ENCODE data around the gene PKN1. TPM values are rescaled to one million over a fixed set of nuclear protein-coding genes. Genes with fewer than 3 reads are reported as not detected.

PKN1 gene
- total RNA-seq, 1 donor from 2014 or later = 153 TPM

DNA sequence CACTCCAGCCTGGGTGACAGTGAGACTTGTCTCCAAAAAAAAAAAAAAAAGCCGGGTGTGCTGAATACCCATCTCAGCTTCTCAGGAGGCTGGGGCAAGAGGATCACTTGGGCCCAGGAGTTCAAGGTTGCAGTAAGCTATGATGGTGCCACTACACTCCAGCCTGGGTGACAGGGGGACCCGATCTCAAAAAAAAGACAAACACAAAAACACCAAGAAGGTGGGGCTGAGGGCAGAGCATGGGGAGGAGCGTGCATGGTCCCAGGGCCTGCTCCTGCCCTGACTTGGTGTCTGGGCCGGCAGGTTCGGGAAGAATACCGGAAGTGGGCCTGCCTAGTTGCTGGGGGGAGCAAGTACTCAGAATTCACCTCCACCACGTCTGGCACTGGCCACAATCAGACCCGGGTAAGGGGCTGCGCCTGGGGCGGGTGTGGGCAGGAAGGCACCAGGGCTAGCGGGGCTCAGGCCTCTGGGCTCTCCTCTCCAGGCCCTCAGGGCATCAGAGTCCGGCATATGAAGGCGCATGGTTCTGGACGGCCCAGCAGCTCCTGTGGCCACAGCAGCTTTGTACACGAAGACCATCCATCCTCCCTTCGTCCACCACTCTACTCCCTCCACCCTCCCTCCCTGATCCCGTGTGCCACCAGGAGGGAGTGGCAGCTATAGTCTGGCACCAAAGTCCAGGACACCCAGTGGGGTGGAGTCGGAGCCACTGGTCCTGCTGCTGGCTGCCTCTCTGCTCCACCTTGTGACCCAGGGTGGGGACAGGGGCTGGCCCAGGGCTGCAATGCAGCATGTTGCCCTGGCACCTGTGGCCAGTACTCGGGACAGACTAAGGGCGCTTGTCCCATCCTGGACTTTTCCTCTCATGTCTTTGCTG, 25.3 kb upstream of the PKN1 start:
- H3K4me3 ChIP-seq (ENCODE audit: low read depth, low read length) = no peak overlapping the region
- DNase-seq (ENCODE audit: low read depth) = no peak

DNA sequence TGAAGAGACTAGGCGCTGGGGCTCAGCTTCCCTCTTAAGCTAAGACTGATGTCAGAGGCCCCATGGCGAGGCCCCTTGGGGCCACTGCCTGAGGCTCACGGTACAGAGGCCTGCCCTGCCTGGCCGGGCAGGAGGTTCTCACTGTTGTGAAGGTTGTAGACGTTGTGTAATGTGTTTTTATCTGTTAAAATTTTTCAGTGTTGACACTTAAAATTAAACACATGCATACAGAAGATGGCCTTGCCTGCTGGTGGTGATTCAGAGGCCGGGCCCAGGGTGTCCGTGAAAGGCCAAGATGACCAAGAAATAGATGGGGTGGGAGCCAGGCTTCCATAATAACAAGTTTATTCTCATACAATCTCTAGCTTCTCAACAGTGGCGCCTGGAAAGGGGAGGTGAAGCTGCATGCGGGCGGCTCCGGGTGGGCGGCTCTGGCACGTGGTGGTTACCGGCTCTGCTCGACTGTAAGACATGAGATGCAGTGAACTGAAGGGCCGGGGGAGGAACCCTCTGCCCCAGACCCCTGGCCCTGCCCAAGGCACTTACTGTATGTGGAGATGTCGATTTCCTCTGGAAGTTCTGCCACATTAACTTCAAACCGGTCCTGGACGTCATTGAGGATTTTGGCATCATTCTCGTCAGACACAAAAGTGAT, 24.5 kb upstream of the PKN1 start:
- no peak overlapping the region for H3K4me3 ChIP-seq (ENCODE audit: low read depth, low read length)
- TF ChIP-seq, protein P1, sequence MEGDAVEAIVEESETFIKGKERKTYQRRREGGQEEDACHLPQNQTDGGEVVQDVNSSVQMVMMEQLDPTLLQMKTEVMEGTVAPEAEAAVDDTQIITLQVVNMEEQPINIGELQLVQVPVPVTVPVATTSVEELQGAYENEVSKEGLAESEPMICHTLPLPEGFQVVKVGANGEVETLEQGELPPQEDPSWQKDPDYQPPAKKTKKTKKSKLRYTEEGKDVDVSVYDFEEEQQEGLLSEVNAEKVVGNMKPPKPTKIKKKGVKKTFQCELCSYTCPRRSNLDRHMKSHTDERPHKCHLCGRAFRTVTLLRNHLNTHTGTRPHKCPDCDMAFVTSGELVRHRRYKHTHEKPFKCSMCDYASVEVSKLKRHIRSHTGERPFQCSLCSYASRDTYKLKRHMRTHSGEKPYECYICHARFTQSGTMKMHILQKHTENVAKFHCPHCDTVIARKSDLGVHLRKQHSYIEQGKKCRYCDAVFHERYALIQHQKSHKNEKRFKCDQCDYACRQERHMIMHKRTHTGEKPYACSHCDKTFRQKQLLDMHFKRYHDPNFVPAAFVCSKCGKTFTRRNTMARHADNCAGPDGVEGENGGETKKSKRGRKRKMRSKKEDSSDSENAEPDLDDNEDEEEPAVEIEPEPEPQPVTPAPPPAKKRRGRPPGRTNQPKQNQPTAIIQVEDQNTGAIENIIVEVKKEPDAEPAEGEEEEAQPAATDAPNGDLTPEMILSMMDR (conservative IDR thresholded peaks at IDR 0.05; ENCODE audit: low read depth, low read length) = no peak
- DNase-seq (ENCODE audit: low read depth) = no peak

More for the DNA sequence above, 25.3 kb upstream of the PKN1 start:
- TF ChIP-seq, protein P1 (conservative IDR thresholded peaks at IDR 0.05; ENCODE audit: low read depth, low read length) = no peak

DNA sequence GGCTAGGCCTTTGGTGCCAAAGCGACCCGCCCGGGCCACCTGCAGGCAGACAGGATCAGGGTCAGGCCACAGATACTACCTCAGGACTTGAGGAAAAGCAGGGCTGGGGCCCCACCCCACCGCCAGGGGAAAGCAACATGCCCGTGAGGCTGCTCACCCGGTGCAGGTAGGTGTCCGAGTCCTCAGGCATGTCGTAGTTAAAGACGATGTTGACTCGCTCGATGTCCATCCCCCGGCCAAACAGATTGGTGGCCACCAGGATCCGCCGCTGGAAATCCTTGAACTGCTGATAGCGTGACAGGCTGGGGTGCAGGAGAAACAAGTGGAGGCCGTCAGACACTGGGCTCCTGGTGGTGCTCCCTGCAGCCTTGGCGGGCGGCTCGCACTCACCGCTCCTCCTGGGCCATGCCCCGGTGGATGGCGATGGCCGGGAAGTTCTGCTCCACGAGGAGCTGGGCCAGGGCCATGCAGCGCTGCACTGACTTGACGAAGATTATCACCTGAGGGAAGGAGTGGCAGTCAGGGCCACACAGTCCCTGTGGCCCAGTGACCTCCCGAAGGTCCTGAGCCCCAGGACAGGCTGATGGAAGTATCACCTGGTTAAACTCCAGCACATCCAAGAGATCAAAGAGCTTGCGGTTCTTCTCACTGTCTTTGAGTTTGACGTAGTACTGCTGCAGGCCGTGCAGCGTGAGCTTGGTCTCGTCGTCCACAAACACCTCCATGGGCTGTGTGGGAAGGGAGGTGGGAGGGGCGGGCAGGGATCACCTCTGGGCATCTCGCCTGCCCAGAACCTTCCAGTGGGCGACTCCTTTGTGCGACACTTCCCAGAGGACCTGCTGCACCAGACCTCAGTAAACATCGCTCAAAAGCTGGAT, 23.7 kb upstream of the PKN1 start:
- TF ChIP-seq, protein P1 (conservative IDR thresholded peaks at IDR 0.05; ENCODE audit: low read depth, low read length) = no peak
- no peak for DNase-seq (ENCODE audit: low read depth)
- no peak overlapping the region for H3K4me3 ChIP-seq (ENCODE audit: low read depth, low read length)

DNA sequence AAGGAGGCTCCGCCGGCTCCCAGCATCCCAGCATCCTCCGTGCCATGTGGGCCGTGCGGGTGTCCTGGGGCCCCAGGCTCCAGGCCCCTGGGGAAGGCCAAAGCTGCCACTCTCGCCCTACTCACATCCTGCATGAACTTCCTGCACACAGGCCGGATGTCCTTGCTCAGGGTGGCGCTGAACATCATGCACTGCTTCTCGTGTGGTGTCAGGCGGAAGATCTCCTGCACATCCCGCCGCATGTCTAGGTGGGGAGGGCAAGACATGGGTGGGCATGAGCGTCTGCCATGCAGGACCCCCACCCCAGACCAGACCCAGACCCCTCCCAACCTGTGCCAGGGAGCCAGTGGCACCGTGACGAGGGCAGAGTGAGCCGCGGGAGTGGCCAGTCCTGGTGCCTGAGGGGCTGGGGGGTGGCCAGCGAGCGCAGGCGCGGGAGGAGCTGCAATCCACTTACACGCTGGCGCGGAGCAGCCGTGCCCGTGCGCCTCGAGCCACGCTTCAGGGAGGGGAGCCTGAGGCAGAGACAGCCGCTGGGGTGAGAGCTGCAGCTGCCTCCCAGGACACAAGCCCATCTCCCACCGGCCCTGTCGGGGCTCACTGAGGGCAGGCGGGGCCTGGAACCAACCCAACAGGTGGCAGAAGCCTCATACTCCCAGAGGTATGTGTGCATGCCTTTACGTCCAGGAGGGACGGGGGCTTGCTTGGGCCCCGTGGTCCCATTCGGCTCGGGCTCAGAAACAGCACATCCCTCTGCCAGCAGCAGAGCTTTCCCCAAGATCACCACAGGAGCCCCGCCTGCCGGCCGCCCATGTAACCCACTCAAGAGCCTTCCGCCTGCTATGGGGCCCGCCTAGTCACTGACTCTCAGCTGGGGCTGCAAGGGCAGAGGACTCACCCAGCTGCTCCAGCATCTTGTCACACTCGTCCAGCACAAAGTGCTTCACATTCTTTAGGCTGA, 22.7 kb upstream of the PKN1 start:
- no peak for DNase-seq (ENCODE audit: low read depth)
- TF ChIP-seq, protein P1 (conservative IDR thresholded peaks at IDR 0.05; ENCODE audit: low read depth, low read length) = no peak
- H3K4me3 ChIP-seq (ENCODE audit: low read depth, low read length) = no peak overlapping the region

DNA sequence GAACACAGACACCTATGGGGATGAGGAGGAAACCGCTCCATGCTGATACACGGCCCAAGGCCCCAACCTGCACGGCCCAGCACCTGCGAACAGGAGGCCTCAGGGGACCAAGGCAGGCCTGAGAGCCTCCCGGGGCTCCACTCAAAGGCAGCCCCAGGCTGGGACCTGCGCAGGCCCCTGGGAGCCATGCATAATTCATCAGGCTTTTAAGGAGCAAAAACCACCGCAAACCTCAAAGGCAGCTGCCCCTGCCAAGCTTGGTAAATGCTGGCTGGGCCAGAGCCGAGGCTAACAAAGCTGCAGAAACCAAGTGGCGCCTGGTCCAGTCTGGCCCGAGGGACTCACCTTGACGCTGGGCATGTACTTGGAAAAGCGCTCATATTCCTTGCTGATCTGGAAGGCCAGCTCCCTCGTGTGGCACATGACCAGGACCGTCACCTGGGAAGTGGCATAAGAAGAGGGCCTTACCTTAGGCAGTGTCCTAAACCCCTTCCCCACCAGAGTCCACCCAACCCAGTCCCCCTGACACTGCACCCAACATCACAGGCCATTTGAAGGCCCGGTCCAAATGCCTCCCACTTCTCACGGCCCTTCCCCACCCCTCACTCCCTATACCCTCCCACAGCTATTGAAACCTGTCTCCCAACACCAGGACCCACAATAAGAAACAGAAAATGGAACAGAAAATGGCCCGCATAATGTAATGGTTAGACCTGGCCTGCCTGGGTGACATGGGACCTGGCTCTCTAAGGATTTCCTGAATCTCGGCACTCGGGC, 21.8 kb upstream of the PKN1 start:
- TF ChIP-seq, protein P1 (conservative IDR thresholded peaks at IDR 0.05; ENCODE audit: low read depth, low read length) = no peak
- DNase-seq (ENCODE audit: low read depth) = no peak
- H3K4me3 ChIP-seq (ENCODE audit: low read depth, low read length) = no peak overlapping the region
